HEK293T (cell line): ENCODE results near the gene L2HGDH.

Experiments used
- ARNT ChIP-seq: fragments of 450-650 bp; IDR thresholded peaks from 2 replicates; pipeline ENCODE4 v1.6.1; 2017; ENCODE audit warnings: mild to moderate bottlenecking
- BHLHE40 ChIP-seq: fragments of 450-650 bp; IDR thresholded peaks from 2 replicates; pipeline ENCODE4 v1.6.1; 2016; ENCODE audit warnings: mild to moderate bottlenecking, moderate library complexity, borderline replicate concordance
- ELF4 ChIP-seq: fragments of 450-650 bp; IDR thresholded peaks from 2 replicates; pipeline ENCODE4 v1.6.1; 2017; ENCODE audit warnings: antibody characterized with exemption
- FOXA1 ChIP-seq: fragments of 450-650 bp; IDR thresholded peaks from 2 replicates; pipeline ENCODE4 v1.6.1; 2016; ENCODE audit warnings: mild to moderate bottlenecking
- FOXM1 ChIP-seq: fragments of 450-650 bp; IDR thresholded peaks from 2 replicates; pipeline ENCODE4 v1.6.1; 2017; ENCODE audit warnings: mild to moderate bottlenecking, borderline replicate concordance
- L3MBTL2 ChIP-seq: fragments of 450-650 bp; conservative IDR thresholded peaks from 2 replicates; pipeline ENCODE4 v1.6.1; 2016; ENCODE audit warnings: mild to moderate bottlenecking
- TF ChIP-seq, protein P1 (sequence below): fragments of 450-650 bp; IDR thresholded peaks from 2 replicates; pipeline ENCODE4 v1.6.1; 2016

DNA sequence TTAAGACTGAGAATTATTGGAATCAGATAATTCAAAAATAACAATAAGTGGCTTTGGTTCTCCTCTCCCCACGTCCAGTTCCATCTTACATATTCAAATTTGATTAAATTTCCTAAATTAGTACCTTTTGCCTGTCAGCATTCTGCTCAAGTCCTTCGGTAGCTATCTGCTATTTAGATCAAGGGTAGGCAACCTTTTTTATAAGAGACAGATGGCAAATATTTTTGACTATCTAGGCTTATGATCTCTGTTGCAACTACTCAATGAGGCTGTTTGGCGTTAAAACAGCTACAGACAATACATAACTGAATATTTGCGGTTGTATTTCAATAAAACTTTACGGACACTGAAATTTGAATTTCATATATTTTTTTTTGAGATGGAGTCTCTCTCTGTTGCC lies 21.7 kb downstream of the L2HGDH start:
- TF ChIP-seq BHLHE40 = no peak
- TF ChIP-seq FOXA1 = no peak
- no peak for TF ChIP-seq L3MBTL2
- TF ChIP-seq, protein P1, sequence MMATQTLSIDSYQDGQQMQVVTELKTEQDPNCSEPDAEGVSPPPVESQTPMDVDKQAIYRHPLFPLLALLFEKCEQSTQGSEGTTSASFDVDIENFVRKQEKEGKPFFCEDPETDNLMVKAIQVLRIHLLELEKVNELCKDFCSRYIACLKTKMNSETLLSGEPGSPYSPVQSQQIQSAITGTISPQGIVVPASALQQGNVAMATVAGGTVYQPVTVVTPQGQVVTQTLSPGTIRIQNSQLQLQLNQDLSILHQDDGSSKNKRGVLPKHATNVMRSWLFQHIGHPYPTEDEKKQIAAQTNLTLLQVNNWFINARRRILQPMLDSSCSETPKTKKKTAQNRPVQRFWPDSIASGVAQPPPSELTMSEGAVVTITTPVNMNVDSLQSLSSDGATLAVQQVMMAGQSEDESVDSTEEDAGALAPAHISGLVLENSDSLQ = no peak
- TF ChIP-seq ARNT = no peak
- no peak for TF ChIP-seq ELF4
- TF ChIP-seq FOXM1 = no peak
